HepG2 (cell line): ENCODE data around the gene LIFR. TPM values are rescaled to one million over a fixed set of nuclear protein-coding genes. Genes with fewer than 3 reads are reported as not detected.

Experiments used
- ATAC-seq: fragments of 200-7000 bp; cut with Tn5 transposase; 3 replicates; pipeline ENCODE4 v1.9.1; 2020; ENCODE audit warnings: mild to moderate bottlenecking, moderate library complexity
- BruUV-seq: library from RNA; stranded (reverse); fragments of 400-500 nt; replicated peaks from 2 replicates; lab custom pipeline; 2021; lab: Mats Ljungman, UMichigan
- CTCF ChIA-PET: fragments of 300-600 bp; formaldehyde crosslinking; extraction: SDS; loops from one replicate; lab custom pipeline; 2021; ENCODE audit warnings: low total read pairs, inconsistent platforms, low intra/inter-chr PET ratio; lab: Yijun Ruan, JAX
- POLR2A ChIA-PET: fragments of 350-600 bp; sonication (Branson Sonifier 250); formaldehyde crosslinking; loops from one replicate; lab custom pipeline; 2020; ENCODE audit warnings: antibody characterized with exemption, inconsistent platforms; lab: Yijun Ruan, JAX
- DNase-seq: peaks from one replicate; pipeline ENCODE4 v3.0.0-alpha.2; 2015; ENCODE audit warnings: low spot score
- FAIRE-seq: peaks from 3 replicates; lab custom pipeline; 2011; peaks lifted over from hg19 to GRCh38; lab: Jason Lieb, UNC
- H2AFZ ChIP-seq: one replicate; pipeline ENCODE4 v1.6.1; 2011; ENCODE audit warnings: low read length, inconsistent platforms
- H3K27ac ChIP-seq: fragments of 300-600 bp; 3 replicates; pipeline ENCODE4 v1.8.0; 2011; ENCODE audit warnings: mixed run types, mild to moderate bottlenecking, mixed read lengths, low read length, inconsistent platforms; ENCODE audit not compliant: insufficient read depth; ENCODE audit errors: extremely low read length
- H3K27me3 ChIP-seq, 2 experiments: fragments of 200-600 bp in 1 of 2; 2 replicates in 1 of 2; 3 replicates in 1 of 2; pipeline versions ENCODE4 v1.6.0 to v1.8.0; 2011; ENCODE audit warnings: low read length in 2 of 2, mild to moderate bottlenecking in 2 of 2, moderate library complexity in 2 of 2, inconsistent platforms in 1 of 2; ENCODE audit not compliant: insufficient read depth in 2 of 2, control insufficient read depth in 1 of 2
- H3K36me3 ChIP-seq, 2 experiments: fragments of 200-600 bp in 1 of 2; replicated peaks in 1 of 2; 2 replicates in 1 of 2; 3 replicates in 1 of 2; pipeline versions ENCODE4 v1.5.1 to v1.8.0; 2011; ENCODE audit warnings: low read length in 2 of 2, inconsistent platforms in 1 of 2; ENCODE audit not compliant: insufficient read depth in 2 of 2, control insufficient read depth in 1 of 2
- H3K4me1 ChIP-seq: 2 replicates; pipeline ENCODE4 v1.5.1; 2012; ENCODE audit warnings: low read length, inconsistent platforms; ENCODE audit not compliant: insufficient read depth
- H3K4me2 ChIP-seq: 2 replicates; pipeline ENCODE4 v1.6.0; 2011; ENCODE audit warnings: low read depth, low read length, inconsistent platforms
- H3K4me3 ChIP-seq, 3 experiments: fragments of 200-600 bp in 1 of 3; sonication (generic), shearing (Covaris generic) in 1 of 3; replicated peaks in 1 of 3; 2 replicates each; pipeline ENCODE4 v1.5.1; 2011 to 2016; ENCODE audit warnings: low read length in 3 of 3, inconsistent platforms in 2 of 3, low read depth in 2 of 3, mild to moderate bottlenecking in 2 of 3, control low read depth in 1 of 3, mixed read lengths in 1 of 3; ENCODE audit not compliant: insufficient read depth in 1 of 3
- H3K79me2 ChIP-seq: one replicate; pipeline ENCODE4 v1.6.1; 2011; ENCODE audit warnings: low read length, inconsistent platforms; ENCODE audit not compliant: insufficient read depth
- H3K9ac ChIP-seq: 2 replicates; pipeline ENCODE4 v1.6.0; 2011; ENCODE audit warnings: mild to moderate bottlenecking, low read depth, low read length, inconsistent platforms; ENCODE audit not compliant: insufficient read depth
- H3K9me3 ChIP-seq: 2 replicates; pipeline ENCODE4 v1.5.1; 2012; ENCODE audit warnings: mild to moderate bottlenecking, low read length
- H4K20me1 ChIP-seq: 2 replicates; pipeline ENCODE4 v1.6.0; 2011; ENCODE audit warnings: inconsistent platforms, mild to moderate bottlenecking, low read length, moderate library complexity; ENCODE audit not compliant: insufficient read depth
- CBFB ChIP-seq: sonication (generic); formaldehyde crosslinking; IDR thresholded peaks from 2 replicates; pipeline ENCODE4 v1.4.0; 2020; ENCODE audit warnings: missing genetic modification reagents
- JARID2 ChIP-seq: sonication (generic); formaldehyde crosslinking; IDR thresholded peaks from 2 replicates; pipeline ENCODE4 v1.8.1; 2023; ENCODE audit warnings: missing genetic modification reagents, inconsistent platforms; ENCODE audit not compliant: insufficient replicate concordance
- KMT2A ChIP-seq: sonication (generic); formaldehyde crosslinking; IDR thresholded peaks from 2 replicates; pipeline ENCODE4 v1.4.0; 2020; ENCODE audit warnings: missing genetic modification reagents
- MAF1 ChIP-seq: sonication (generic); formaldehyde crosslinking; IDR thresholded peaks from 2 replicates; pipeline ENCODE4 v1.5.0; 2020; ENCODE audit warnings: missing genetic modification reagents, borderline replicate concordance
- PCBP2 ChIP-seq: fragments of 200-400 bp; formaldehyde crosslinking; optimal IDR thresholded peaks from 2 replicates; pipeline ENCODE3; 2018; ENCODE audit warnings: low read length, low read depth; ENCODE audit not compliant: poor library complexity, severe bottlenecking
- POGK ChIP-seq: sonication (generic); formaldehyde crosslinking; conservative IDR thresholded peaks from 2 replicates; pipeline ENCODE4 v1.8.0; 2022; ENCODE audit warnings: mild to moderate bottlenecking, moderate library complexity, missing genetic modification reagents
- ZMYM3 ChIP-seq: sonication (generic); formaldehyde crosslinking; IDR thresholded peaks from 2 replicates; pipeline ENCODE4 v1.5.1; 2020; ENCODE audit warnings: mild to moderate bottlenecking, missing genetic modification reagents
- ZNF629 ChIP-seq: sonication (generic); formaldehyde crosslinking; conservative IDR thresholded peaks from 2 replicates; pipeline ENCODE4 v1.5.0; 2020; ENCODE audit warnings: missing genetic modification reagents
- ZZZ3 ChIP-seq: sonication (generic); formaldehyde crosslinking; IDR thresholded peaks from 2 replicates; pipeline ENCODE4 v1.4.0; 2020; ENCODE audit warnings: missing genetic modification reagents, mild to moderate bottlenecking, borderline replicate concordance
- WGBS: methylation state at CpG from one replicate; pipeline ENCODE4 v1.1.6; 2017; ENCODE audit warnings: low lambda C conversion rate; 5-methylcytosine and 5-hydroxymethylcytosine counted together
- in situ Hi-C: cut with HindIII; loops from 2 replicates; pipeline ENCODE4 v1.10.0; 2017; ENCODE audit warnings: low pct_unique_long_range_greater_than_20kb; ENCODE audit not compliant: extremely low pct_ligation_motif_present
- intact Hi-C: fragments of 100-400 bp; cut with micrococcal nuclease; formaldehyde crosslinking; loops from one replicate; pipeline ENCODE4 v1.10.0; 2022; ENCODE audit not compliant: unreplicated experiment
- polyA plus RNA-seq, 8 experiments: library from polyadenylated mRNA; depleted of rRNA in 3 of 8; stranded (reverse) in 7 of 8; unstranded in 1 of 8; fragments of >200 nt; fragmentation: Illumina TruSeq in 4 of 8; extraction: Trizol in 4 of 8; gene quantifications; 2 replicates each; pipeline versions ENCODE4 v1.2.1 to v1.2.3, GENCODE V29; 2011 to 2016; ENCODE audit warnings: low read depth in 4 of 8, missing spikeins in 1 of 8, mixed read lengths in 1 of 8; ENCODE audit not compliant: insufficient read depth in 1 of 8
- total RNA-seq, 5 experiments: library from RNA; depleted of rRNA; stranded (reverse); fragments of >200 nt; fragmentation: Illumina TruSeq; extraction: Trizol; gene quantifications; 2 replicates each; pipeline ENCODE4 v1.2.3, GENCODE V29; 2016; ENCODE audit warnings: low read depth in 1 of 5

The LIFR gene
- total and polyA plus RNA-seq, 2 of the 13 experiments (the other 11 are each of a cell fraction or from before 2014, with no cell fraction given) = 6.3 to 25.2 TPM

GRCh38 chr5:38553001-38553521 lies 3.4 kb downstream of the LIFR start:
- no peak overlapping the region for H2AFZ ChIP-seq
- BruUV-seq = no TSS peak
- H3K9me3 ChIP-seq = no peaks in the 10 kb centered on the region
- FAIRE-seq = no peak
- no peak overlapping the region for H3K4me2 ChIP-seq
- WGBS = 90% methylated on average over 2 of the region's 2 CpGs
- CTCF ChIA-PET = no interaction called here
- peaks cover 69% of the 10 kb centered on the region for H3K4me1 ChIP-seq
- H3K4me3 ChIP-seq = no peak overlapping the region
- TF ChIP-seq ZMYM3 (CRISPR knock-in tag) = 0 out of 2 replicates have a peak, but pooled peaks have one; percentile 34
- no peak for TF ChIP-seq MAF1 (CRISPR knock-in tag)
- H4K20me1 ChIP-seq = no peaks in the 10 kb centered on the region; the same call in none of the 2 replicates
- in situ Hi-C loops (loop anchor here (10.0 kb wide), 1 partner anchor 108 kb away; no protein-coding TSS in a partner anchor), intact Hi-C loops (loop anchor here (5.0 kb wide), 4 partner anchors 36 to 259 kb away; no protein-coding TSS in a partner anchor)
- H3K36me3 ChIP-seq = no peaks in the 10 kb centered on the region
- H3K27me3 ChIP-seq = no peaks in the 10 kb centered on the region; a peak in 1 of 5 replicates
- H3K9ac ChIP-seq = no peak overlapping the region
- ATAC-seq = no peak
- H3K27ac ChIP-seq = no peak overlapping the region
- H3K79me2 ChIP-seq = peaks cover 79% of the 10 kb centered on the region
- no peak for DNase-seq
- POLR2A ChIA-PET = interaction anchor here (1.2 kb wide), 1 partner anchor 20 kb away, joined by 4 read pairs; no protein-coding TSS in a partner anchor

GRCh38 chr5:38551030-38552017 lies 5.1 kb downstream of the LIFR start:
- peak overlapping the region; percentile 94 for H3K27ac ChIP-seq
- in situ Hi-C loops = loop anchor here (10.0 kb wide), 1 partner anchor 107 kb away; no protein-coding TSS in a partner anchor
- DNase-seq = peak; percentile 59
- peak; percentile 56 for ATAC-seq
- H3K9ac ChIP-seq = no peak overlapping the region; the same call in 1 of the 2 replicates
- FAIRE-seq = peak; percentile 46
- no peaks in the 10 kb centered on the region for H3K9me3 ChIP-seq
- H3K4me1 ChIP-seq = peaks cover 79% of the 10 kb centered on the region
- no peak overlapping the region for H2AFZ ChIP-seq
- no peaks in the 10 kb centered on the region for H3K36me3 ChIP-seq
- BruUV-seq = no TSS peak
- 42% methylated on average over 9 of the region's 10 CpGs for WGBS
- ChIA-PET CTCF (interaction anchor here (1.6 to 2.9 kb wide), 3 partner anchors 18 to 110 kb away, joined by 6 to 18 read pairs (median 13); no protein-coding TSS in a partner anchor), POLR2A (interaction anchor here (2.5 kb wide), 1 partner anchor 17 kb away, joined by 18 read pairs; no protein-coding TSS in a partner anchor)
- no peaks in the 10 kb centered on the region; a peak in 1 of 5 replicates for H3K27me3 ChIP-seq
- H4K20me1 ChIP-seq = no peaks in the 10 kb centered on the region; the same call in none of the 2 replicates
- H3K4me2 ChIP-seq = peak overlapping the region; percentile 59
- peaks cover 92% of the 10 kb centered on the region for H3K79me2 ChIP-seq
- H3K4me3 ChIP-seq = peak overlapping the region in 1 of 3 experiments; percentile 19; a peak in 1 of 6 replicates
- intact Hi-C loops = loop anchor here (1.0 to 5.0 kb wide), 7 partner anchors 23 to 261 kb away; no protein-coding TSS in a partner anchor
- no peak for TF ChIP-seq PCBP2
- 0 out of 2 replicates have a peak, but pooled peaks have one; percentile 34 for TF ChIP-seq POGK (CRISPR knock-in tag)
- TF ChIP-seq KMT2A (CRISPR knock-in tag) = 0 out of 2 replicates have a peak, but pooled peaks have one; percentile 30
- no peak for TF ChIP-seq JARID2
- TF ChIP-seq ZNF629 = peak; percentile 74
- no peak for TF ChIP-seq ZZZ3 (CRISPR knock-in tag)
- TF ChIP-seq CBFB (CRISPR knock-in tag) = no peak
